Right lobe of liver (tissue), 4 donors: Measurements from ENCODE around the gene PTH2.

Experiments used
- POLR2A ChIP-seq: fragments of 450-650 bp; IDR thresholded peaks from one replicate; pipeline ENCODE4 v1.6.1; 2017; ENCODE audit warnings: antibody characterized with exemption, mild to moderate bottlenecking
- TF ChIP-seq, protein P1 (sequence below), 4 donors: fragments of 200-600 bp in 3 of 4; fragments of 450-650 bp in 1 of 4; IDR thresholded peaks; one replicate each; pipeline versions ENCODE4 v1.5.1 to v1.8.0; 2016 to 2022; ENCODE audit warnings: antibody characterized with exemption in 4 of 4, mild to moderate bottlenecking in 2 of 4
- donor health status: DM: no; HTN: no; CAD: no.
- donor health status: DM: no; HTN: no; CAD: no.
- donor health status: DM: no; HTN: yes; CAD: no.

- TF ChIP-seq, protein P1, sequence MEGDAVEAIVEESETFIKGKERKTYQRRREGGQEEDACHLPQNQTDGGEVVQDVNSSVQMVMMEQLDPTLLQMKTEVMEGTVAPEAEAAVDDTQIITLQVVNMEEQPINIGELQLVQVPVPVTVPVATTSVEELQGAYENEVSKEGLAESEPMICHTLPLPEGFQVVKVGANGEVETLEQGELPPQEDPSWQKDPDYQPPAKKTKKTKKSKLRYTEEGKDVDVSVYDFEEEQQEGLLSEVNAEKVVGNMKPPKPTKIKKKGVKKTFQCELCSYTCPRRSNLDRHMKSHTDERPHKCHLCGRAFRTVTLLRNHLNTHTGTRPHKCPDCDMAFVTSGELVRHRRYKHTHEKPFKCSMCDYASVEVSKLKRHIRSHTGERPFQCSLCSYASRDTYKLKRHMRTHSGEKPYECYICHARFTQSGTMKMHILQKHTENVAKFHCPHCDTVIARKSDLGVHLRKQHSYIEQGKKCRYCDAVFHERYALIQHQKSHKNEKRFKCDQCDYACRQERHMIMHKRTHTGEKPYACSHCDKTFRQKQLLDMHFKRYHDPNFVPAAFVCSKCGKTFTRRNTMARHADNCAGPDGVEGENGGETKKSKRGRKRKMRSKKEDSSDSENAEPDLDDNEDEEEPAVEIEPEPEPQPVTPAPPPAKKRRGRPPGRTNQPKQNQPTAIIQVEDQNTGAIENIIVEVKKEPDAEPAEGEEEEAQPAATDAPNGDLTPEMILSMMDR (IDR thresholded peaks at IDR 0.05), result no peak
- no peak for TF ChIP-seq POLR2A
Observed at GRCh38 chr19:49437231-49437630, 14.0 kb upstream of the PTH2 start.
